GM12878 (cell line): Measurements from ENCODE around the gene PROP1. TPM values are rescaled to one million over a fixed set of nuclear protein-coding genes. Genes with fewer than 3 reads are reported as not detected.
A peak's percentile ranks its signal among the peaks of the same experiment; 100 is the strongest.

Experiments used
- ATAC-seq: fragments of 200-7000 bp; cut with Tn5 transposase; 3 replicates; pipeline ENCODE4 v1.9.1; 2020; ENCODE audit warnings: mild to moderate bottlenecking, moderate library complexity
- BruUV-seq: library from RNA; stranded (reverse); fragments of 400-500 nt; replicated peaks from 2 replicates; lab custom pipeline; 2021; lab: Mats Ljungman, UMichigan
- CTCF ChIA-PET: fragments of 300-600 bp; sonication (Branson Sonifier 250); formaldehyde crosslinking; extraction: SDS; loops from one replicate; lab custom pipeline; 2021; ENCODE audit warnings: inconsistent platforms; lab: Yijun Ruan, JAX
- POLR2A ChIA-PET: fragments of 350-600 bp; formaldehyde crosslinking; extraction: SDS; loops from one replicate; lab custom pipeline; 2021; ENCODE audit warnings: inconsistent platforms; lab: Charles Lee
- RAD21 ChIA-PET: fragments of 300-600 bp; sonication (Branson Sonifier 250); formaldehyde crosslinking; loops from one replicate; lab custom pipeline; 2023; ENCODE audit warnings: antibody characterized with exemption; ENCODE audit not compliant: unreplicated experiment; lab: Charles Lee
- SMC1A ChIA-PET: fragments of 300-600 bp; sonication (Branson Sonifier 250); formaldehyde crosslinking; loops from one replicate; lab custom pipeline; 2023; ENCODE audit not compliant: unreplicated experiment, uncharacterized antibody; lab: Charles Lee
- DNase-seq: peaks from one replicate; pipeline ENCODE4 v3.0.0-alpha.2; 2011; ENCODE audit warnings: low read depth, low spot score
- FAIRE-seq: peaks from 3 replicates; lab custom pipeline; 2011; peaks lifted over from hg19 to GRCh38; lab: Jason Lieb, UNC
- H2AFZ ChIP-seq: 2 replicates; pipeline ENCODE4 v1.6.0; 2011; ENCODE audit warnings: low read depth, low read length, control low read depth; ENCODE audit not compliant: control insufficient read depth
- H3K27ac ChIP-seq: 2 replicates; pipeline ENCODE4 v1.5.1; 2011; ENCODE audit warnings: control low read depth; ENCODE audit not compliant: control insufficient read depth, insufficient read depth
- H3K27me3 ChIP-seq, 2 experiments: replicated peaks in 1 of 2; 2 replicates each; pipeline versions ENCODE4 v1.6.0 to v1.6.1; 2011; ENCODE audit warnings: low read length in 1 of 2; ENCODE audit not compliant: control insufficient read depth in 2 of 2, insufficient read depth in 2 of 2
- H3K36me3 ChIP-seq, 2 experiments: 2 replicates each; pipeline ENCODE4 v1.5.1; 2011; ENCODE audit warnings: low read length in 1 of 2; ENCODE audit not compliant: control insufficient read depth in 2 of 2, insufficient read depth in 2 of 2
- H3K4me1 ChIP-seq: 2 replicates; pipeline ENCODE4 v1.6.1; 2011; ENCODE audit warnings: mild to moderate bottlenecking, low read length, moderate library complexity, mixed read lengths; ENCODE audit not compliant: control insufficient read depth, insufficient read depth
- H3K4me2 ChIP-seq: 2 replicates; pipeline ENCODE4 v1.6.0; 2011; ENCODE audit warnings: control low read depth; ENCODE audit not compliant: control insufficient read depth, insufficient read depth
- H3K4me3 ChIP-seq: fragments of 200-600 bp; sonication (generic); 2 replicates; pipeline ENCODE4 v1.5.1; 2016
- H3K79me2 ChIP-seq: 2 replicates; pipeline ENCODE4 v1.6.0; 2011; ENCODE audit warnings: low read length; ENCODE audit not compliant: control insufficient read depth, insufficient read depth
- H3K9ac ChIP-seq: 2 replicates; pipeline ENCODE4 v1.8.0; 2011; ENCODE audit warnings: low read length, control low read depth, mixed read lengths; ENCODE audit not compliant: control insufficient read depth, insufficient read depth
- H3K9me3 ChIP-seq: replicated peaks from 3 replicates; pipeline ENCODE4 v1.5.1; 2011; ENCODE audit warnings: mild to moderate bottlenecking, low read length; ENCODE audit not compliant: control insufficient read depth, insufficient read depth
- H4K20me1 ChIP-seq: 2 replicates; pipeline ENCODE4 v1.6.0; 2011; ENCODE audit not compliant: control insufficient read depth, insufficient read depth
- CBX5 ChIP-seq: sonication (generic); IDR thresholded peaks from 2 replicates; pipeline ENCODE4 v1.6.1; 2016; ENCODE audit warnings: low read depth, moderate library complexity, mild to moderate bottlenecking, inconsistent platforms
- EED ChIP-seq: sonication (generic); IDR thresholded peaks from 2 replicates; pipeline ENCODE4 v1.6.1; 2016; ENCODE audit warnings: antibody characterized with exemption, low read depth
- FOXK2 ChIP-seq: fragments of 450-650 bp; IDR thresholded peaks from 2 replicates; pipeline ENCODE4 v1.6.1; 2017; ENCODE audit warnings: mild to moderate bottlenecking, moderate library complexity
- JUND ChIP-seq: IDR thresholded peaks from 2 replicates; pipeline ENCODE4 v1.6.1; 2012; ENCODE audit warnings: low read depth, mild to moderate bottlenecking, low read length, improper control_type of control experiment, moderate library complexity
- KLF5 ChIP-seq: fragments of 450-650 bp; IDR thresholded peaks from 2 replicates; pipeline ENCODE4 v1.6.1; 2014; ENCODE audit warnings: mild to moderate bottlenecking; ENCODE audit not compliant: partially characterized antibody
- NR2F1 ChIP-seq: fragments of 450-650 bp; conservative IDR thresholded peaks from 2 replicates; pipeline ENCODE4 v1.6.1; 2017; ENCODE audit warnings: mild to moderate bottlenecking
- POLR2AphosphoS2 ChIP-seq: IDR thresholded peaks from 2 replicates; pipeline ENCODE4 v1.6.1; 2011; ENCODE audit warnings: low read depth, mild to moderate bottlenecking, low read length, improper control_type of control experiment, moderate library complexity
- ZNF24 ChIP-seq: fragments of 450-650 bp; IDR thresholded peaks from 2 replicates; pipeline ENCODE4 v1.6.1; 2017; ENCODE audit warnings: antibody characterized with exemption, mild to moderate bottlenecking
- ZNF274 ChIP-seq: IDR thresholded peaks from one replicate; pipeline ENCODE4 v1.8.0; 2011; ENCODE audit not compliant: insufficient read length, insufficient read depth
- WGBS: methylation state at CpG from one replicate; pipeline ENCODE4 v1.1.6; 2016; ENCODE audit warnings: low lambda C conversion rate; ENCODE audit not compliant: insufficient replicate concordance, insufficient coverage; ENCODE audit errors: missing lambda C conversion rate; 5-methylcytosine and 5-hydroxymethylcytosine counted together
- in situ Hi-C: fragments of 300-500 bp; cut with MboI; formaldehyde crosslinking; loops from 9 replicates; pipeline ENCODE4 v1.14.3; 2018; ENCODE audit warnings: mixed read lengths
- intact Hi-C: fragments of 100-400 bp; cut with micrococcal nuclease; formaldehyde crosslinking; loops from one replicate; pipeline ENCODE4 v1.14.2; 2022; ENCODE audit not compliant: unreplicated experiment
- polyA plus RNA-seq, 11 experiments: library from polyadenylated mRNA; depleted of rRNA in 4 of 11; unstranded in 6 of 11; stranded (reverse) in 5 of 11; fragments of >200 nt; fragmentation: Nextera tagmentation in 4 of 11; fragmentation: Illumina TruSeq in 1 of 11; extraction: Ambion mirVana in 4 of 11; extraction: Trizol in 1 of 11; gene quantifications; 1 replicate in 1 of 11; 2 replicates in 10 of 11; pipeline versions ENCODE4 v1.2.1 to v1.2.3, GENCODE V29; 2011 to 2016; ENCODE audit warnings: inconsistent platforms in 2 of 11, missing spikeins in 2 of 11, low read depth in 1 of 11
- total RNA-seq, 4 experiments: library from RNA; depleted of rRNA in 3 of 4; stranded (reverse); fragments of >200 nt in 3 of 4; fragmentation: Illumina TruSeq in 1 of 4; extraction: Trizol in 1 of 4; gene quantifications; 2 replicates each; pipeline versions ENCODE4 v1.2.1 to v1.2.3, GENCODE V29; 2013 to 2021
- TF ChIP-seq, protein P1 (sequence below): fragments of 450-650 bp; IDR thresholded peaks from 2 replicates; pipeline ENCODE4 v1.6.1; 2017; ENCODE audit warnings: borderline replicate concordance
- TF ChIP-seq, protein P2 (sequence below): fragments of 450-650 bp; formaldehyde crosslinking; IDR thresholded peaks from 2 replicates; pipeline ENCODE4 v1.5.0; 2022; ENCODE audit warnings: mild to moderate bottlenecking, missing genetic modification characterization

Gene PROP1
- total and polyA plus RNA-seq, 10 of the 15 experiments (the other 5 are each of a cell fraction or from before 2014, with no cell fraction given): not detected

DNA sequence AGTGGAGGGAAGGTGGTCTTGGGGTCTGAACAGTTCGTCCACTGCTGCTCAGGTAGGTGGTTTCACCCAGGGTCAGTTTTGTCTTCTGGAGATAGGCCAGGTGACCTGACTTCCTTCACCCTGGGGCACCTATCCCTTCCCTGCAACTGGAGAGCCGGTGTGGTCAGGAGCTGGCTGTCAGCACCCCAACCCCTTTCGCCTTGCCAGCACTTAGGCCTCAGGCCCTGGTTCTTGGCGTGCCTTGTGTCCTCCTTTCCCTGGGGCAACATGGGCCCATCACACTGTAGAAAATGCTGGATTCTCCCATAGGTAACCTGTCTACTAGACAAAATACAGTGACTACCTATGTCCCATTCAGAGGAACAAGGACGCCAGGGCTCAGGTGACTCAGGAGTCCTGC lies 13.1 kb downstream of the PROP1 start:
- H3K9me3 ChIP-seq: no peaks in the 10 kb centered on the region; the same call in 2 of the 3 replicates
- TF ChIP-seq NR2F1 (no peak), CBX5 (no peak)
- TF ChIP-seq, protein P1, sequence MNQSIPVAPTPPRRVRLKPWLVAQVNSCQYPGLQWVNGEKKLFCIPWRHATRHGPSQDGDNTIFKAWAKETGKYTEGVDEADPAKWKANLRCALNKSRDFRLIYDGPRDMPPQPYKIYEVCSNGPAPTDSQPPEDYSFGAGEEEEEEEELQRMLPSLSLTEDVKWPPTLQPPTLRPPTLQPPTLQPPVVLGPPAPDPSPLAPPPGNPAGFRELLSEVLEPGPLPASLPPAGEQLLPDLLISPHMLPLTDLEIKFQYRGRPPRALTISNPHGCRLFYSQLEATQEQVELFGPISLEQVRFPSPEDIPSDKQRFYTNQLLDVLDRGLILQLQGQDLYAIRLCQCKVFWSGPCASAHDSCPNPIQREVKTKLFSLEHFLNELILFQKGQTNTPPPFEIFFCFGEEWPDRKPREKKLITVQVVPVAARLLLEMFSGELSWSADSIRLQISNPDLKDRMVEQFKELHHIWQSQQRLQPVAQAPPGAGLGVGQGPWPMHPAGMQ: no peak
- no peaks in the 10 kb centered on the region for H4K20me1 ChIP-seq
- in situ Hi-C loops: no loop called here
- CTCF ChIA-PET: no interaction called here
- FAIRE-seq (no peak), DNase-seq (no peak), ATAC-seq (no peak)
- no peaks in the 10 kb centered on the region for H3K79me2 ChIP-seq
- no peaks in the 10 kb centered on the region for H3K4me1 ChIP-seq
- no peak overlapping the region for H3K4me3 ChIP-seq
- no peak overlapping the region for H3K4me2 ChIP-seq
- RAD21 ChIA-PET: no interaction called here
- no peak overlapping the region for H3K9ac ChIP-seq
- H3K27ac ChIP-seq: no peak overlapping the region
- no TSS peak for BruUV-seq
- peaks cover 3 to 4% of the 10 kb centered on the region in 2 experiments for H3K27me3 ChIP-seq
- H2AFZ ChIP-seq: no peak overlapping the region
- SMC1A ChIA-PET: no interaction called here
- no peaks in the 10 kb centered on the region for H3K36me3 ChIP-seq
- WGBS: 35% methylated on average over 5 of the region's 5 CpGs
- POLR2A ChIA-PET: no interaction called here
- intact Hi-C loops: no loop called here

- Histone ChIP-seq H3K9ac (no peak overlapping the region), H3K27me3 (peaks cover 3 to 4% of the 10 kb centered on the region in 2 experiments), H3K36me3 (no peaks in the 10 kb centered on the region), H3K4me1 (no peaks in the 10 kb centered on the region), H3K4me3 (no peak overlapping the region), H3K27ac (no peak overlapping the region), H2AFZ (no peak overlapping the region), H3K79me2 (no peaks in the 10 kb centered on the region), H3K9me3 (no peaks in the 10 kb centered on the region; the same call in 2 of the 3 replicates), H4K20me1 (no peaks in the 10 kb centered on the region), H3K4me2 (no peak overlapping the region)
- RAD21 ChIA-PET: no interaction called here
- SMC1A ChIA-PET: no interaction called here
- in situ Hi-C loops (no loop called here), intact Hi-C loops (no loop called here)
- DNase-seq (no peak), FAIRE-seq (no peak), ATAC-seq (peak; percentile 43; the same call in 2 of the 3 replicates)
- POLR2A ChIA-PET: no interaction called here
- CTCF ChIA-PET: no interaction called here
- 18% methylated on average over 17 of the region's 17 CpGs for WGBS
- BruUV-seq: no TSS peak
- TF ChIP-seq FOXK2 (no peak), ZNF24 (no peak), ZNF274 (no peak), EED (no peak), POLR2AphosphoS2 (no peak), NR2F1 (0 out of 2 replicates have a peak, but pooled peaks have one; percentile 33), KLF5 (no peak), JUND (no peak), CBX5 (no peak)
- TF ChIP-seq, protein P2, sequence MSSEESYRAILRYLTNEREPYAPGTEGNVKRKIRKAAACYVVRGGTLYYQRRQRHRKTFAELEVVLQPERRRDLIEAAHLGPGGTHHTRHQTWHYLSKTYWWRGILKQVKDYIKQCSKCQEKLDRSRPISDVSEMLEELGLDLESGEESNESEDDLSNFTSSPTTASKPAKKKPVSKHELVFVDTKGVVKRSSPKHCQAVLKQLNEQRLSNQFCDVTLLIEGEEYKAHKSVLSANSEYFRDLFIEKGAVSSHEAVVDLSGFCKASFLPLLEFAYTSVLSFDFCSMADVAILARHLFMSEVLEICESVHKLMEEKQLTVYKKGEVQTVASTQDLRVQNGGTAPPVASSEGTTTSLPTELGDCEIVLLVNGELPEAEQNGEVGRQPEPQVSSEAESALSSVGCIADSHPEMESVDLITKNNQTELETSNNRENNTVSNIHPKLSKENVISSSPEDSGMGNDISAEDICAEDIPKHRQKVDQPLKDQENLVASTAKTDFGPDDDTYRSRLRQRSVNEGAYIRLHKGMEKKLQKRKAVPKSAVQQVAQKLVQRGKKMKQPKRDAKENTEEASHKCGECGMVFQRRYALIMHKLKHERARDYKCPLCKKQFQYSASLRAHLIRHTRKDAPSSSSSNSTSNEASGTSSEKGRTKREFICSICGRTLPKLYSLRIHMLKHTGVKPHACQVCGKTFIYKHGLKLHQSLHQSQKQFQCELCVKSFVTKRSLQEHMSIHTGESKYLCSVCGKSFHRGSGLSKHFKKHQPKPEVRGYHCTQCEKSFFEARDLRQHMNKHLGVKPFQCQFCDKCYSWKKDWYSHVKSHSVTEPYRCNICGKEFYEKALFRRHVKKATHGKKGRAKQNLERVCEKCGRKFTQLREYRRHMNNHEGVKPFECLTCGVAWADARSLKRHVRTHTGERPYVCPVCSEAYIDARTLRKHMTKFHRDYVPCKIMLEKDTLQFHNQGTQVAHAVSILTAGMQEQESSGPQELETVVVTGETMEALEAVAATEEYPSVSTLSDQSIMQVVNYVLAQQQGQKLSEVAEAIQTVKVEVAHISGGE (CRISPR knock-in tag): no peak
Measured at GRCh38 chr5:177982072-177982727, 13.8 kb downstream of the PROP1 start.
